BJ (cell line): ENCODE data around the gene MAGI1. TPM values are rescaled to one million over a fixed set of nuclear protein-coding genes. Genes with fewer than 3 reads are reported as not detected.

ENCODE experiments used
- CTCF ChIA-PET: fragments of 350-600 bp; formaldehyde crosslinking; extraction: SDS; loops from one replicate; lab custom pipeline; 2021; ENCODE audit warnings: antibody characterized with exemption, inconsistent platforms; lab: Yijun Ruan, JAX
- POLR2A ChIA-PET: fragments of 300-600 bp; sonication (Branson Sonifier 250); formaldehyde crosslinking; extraction: SDS; loops from one replicate; lab custom pipeline; 2021; ENCODE audit warnings: antibody characterized with exemption; lab: Charles Lee
- DNase-seq: peaks from one replicate; pipeline ENCODE4 v3.0.0-alpha.2; 2011; ENCODE audit warnings: low read depth
- H3K27me3 ChIP-seq: 2 replicates; pipeline ENCODE4 v1.6.0; 2011; ENCODE audit warnings: low read length; ENCODE audit not compliant: control insufficient read depth, insufficient read depth
- H3K36me3 ChIP-seq: 2 replicates; pipeline ENCODE4 v1.5.1; 2011; ENCODE audit warnings: low read length; ENCODE audit not compliant: control insufficient read depth, insufficient read depth
- H3K4me3 ChIP-seq: 2 replicates; pipeline ENCODE4 v1.5.1; 2011; ENCODE audit warnings: low read depth, mild to moderate bottlenecking, control low read depth, low read length
- CTCF ChIP-seq: IDR thresholded peaks from 2 replicates; pipeline ENCODE4 v1.5.1; 2011; ENCODE audit warnings: low read depth, mild to moderate bottlenecking, control low read depth, inconsistent platforms, low read length, moderate library complexity; ENCODE audit not compliant: insufficient read depth
- polyA plus RNA-seq: library from polyadenylated mRNA; depleted of rRNA; stranded (reverse); fragments of >200 nt; gene quantifications from 2 replicates; pipeline ENCODE4 v1.2.3, GENCODE V29; 2011; rRNA removed
- small RNA-seq: library from RNA; depleted of rRNA; stranded (forward); fragments of <200 nt; gene quantifications from one replicate; pipeline ENCODE3, GENCODE V24; 2012; ENCODE audit warnings: low replicate concordance, low read depth; ENCODE audit not compliant: insufficient read length

Gene MAGI1
- polyA plus RNA-seq, 1 experiment = 14.4 TPM

GRCh38 chr3:65313666-65314065 is 725.1 kb downstream of the MAGI1 start:
- POLR2A ChIA-PET = no interaction called here
- Histone ChIP-seq H3K27me3 (no peaks in the 10 kb centered on the region; the same call in 1 of the 2 replicates), H3K36me3 (no peaks in the 10 kb centered on the region), H3K4me3 (no peak overlapping the region)
- TF ChIP-seq CTCF = no peak
- no peak for DNase-seq
- CTCF ChIA-PET = no interaction called here

- CTCF ChIA-PET = interaction anchor here (1.5 kb wide), 1 partner anchor 13 kb away, joined by 3 read pairs; no protein-coding TSS in a partner anchor
- POLR2A ChIA-PET = no interaction called here
- Histone ChIP-seq H3K27me3 (no peaks in the 10 kb centered on the region; the same call in 1 of the 2 replicates), H3K36me3 (no peaks in the 10 kb centered on the region), H3K4me3 (no peak overlapping the region)
- no peak for DNase-seq
- TF ChIP-seq CTCF = no peak
These were observed 732.9 kb downstream of the MAGI1 start for GRCh38 chr3:65305836-65306235.

Small RNAs within 50 kb of the gene (small RNA-seq; reads per million reads assigned to genes)
- not detected for gene RF00019

Other genes with a start within 250 kb of the MAGI1 start
- 29.5 and 34.3 TPM in 2 replicates for gene SLC25A26, start 182.1 kb upstream of the MAGI1 start, polyA plus RNA-seq